HL-60 (cell line): ENCODE measurements around the gene COX20.

ENCODE experiments used
- GABPA ChIP-seq: IDR thresholded peaks from 2 replicates; pipeline ENCODE4 v1.6.1; 2012; ENCODE audit warnings: low read depth
- POLR2AphosphoS5 ChIP-seq: IDR thresholded peaks from 2 replicates; pipeline ENCODE4 v1.6.1; 2012; ENCODE audit warnings: low read depth
- SPI1 ChIP-seq: IDR thresholded peaks from 2 replicates; pipeline ENCODE4 v1.6.1; 2012; ENCODE audit warnings: low read depth, mild to moderate bottlenecking, borderline replicate concordance
- TF ChIP-seq, protein P1 (sequence below): IDR thresholded peaks from one replicate; pipeline ENCODE4 v1.5.1; 2011; ENCODE audit warnings: low read length, control low read depth, inconsistent platforms; ENCODE audit not compliant: insufficient read depth
- TF ChIP-seq, protein P2 (sequence below): IDR thresholded peaks from 2 replicates; pipeline ENCODE4 v1.6.1; 2012; ENCODE audit warnings: low read depth; ENCODE audit not compliant: insufficient replicate concordance

DNA sequence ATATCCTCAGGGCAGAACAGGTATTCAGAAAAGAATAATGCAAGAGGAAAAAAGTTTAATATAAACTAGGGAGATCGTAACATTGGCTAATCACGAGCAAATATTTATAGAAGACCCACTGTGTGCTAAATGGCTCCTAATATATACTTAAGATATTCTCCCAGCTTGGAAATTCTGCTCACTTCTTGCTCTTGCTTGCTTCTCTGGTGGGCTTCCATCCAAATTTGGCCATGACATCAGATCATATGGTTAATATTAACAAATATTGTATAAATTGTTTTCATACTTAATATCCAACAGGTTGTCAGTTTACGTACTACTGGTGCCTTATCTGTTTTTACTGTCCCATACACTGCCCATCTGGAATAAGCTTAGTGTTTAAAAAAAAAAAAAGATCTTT, 1.1 kb downstream of the COX20 start:
- TF ChIP-seq, protein P1, sequence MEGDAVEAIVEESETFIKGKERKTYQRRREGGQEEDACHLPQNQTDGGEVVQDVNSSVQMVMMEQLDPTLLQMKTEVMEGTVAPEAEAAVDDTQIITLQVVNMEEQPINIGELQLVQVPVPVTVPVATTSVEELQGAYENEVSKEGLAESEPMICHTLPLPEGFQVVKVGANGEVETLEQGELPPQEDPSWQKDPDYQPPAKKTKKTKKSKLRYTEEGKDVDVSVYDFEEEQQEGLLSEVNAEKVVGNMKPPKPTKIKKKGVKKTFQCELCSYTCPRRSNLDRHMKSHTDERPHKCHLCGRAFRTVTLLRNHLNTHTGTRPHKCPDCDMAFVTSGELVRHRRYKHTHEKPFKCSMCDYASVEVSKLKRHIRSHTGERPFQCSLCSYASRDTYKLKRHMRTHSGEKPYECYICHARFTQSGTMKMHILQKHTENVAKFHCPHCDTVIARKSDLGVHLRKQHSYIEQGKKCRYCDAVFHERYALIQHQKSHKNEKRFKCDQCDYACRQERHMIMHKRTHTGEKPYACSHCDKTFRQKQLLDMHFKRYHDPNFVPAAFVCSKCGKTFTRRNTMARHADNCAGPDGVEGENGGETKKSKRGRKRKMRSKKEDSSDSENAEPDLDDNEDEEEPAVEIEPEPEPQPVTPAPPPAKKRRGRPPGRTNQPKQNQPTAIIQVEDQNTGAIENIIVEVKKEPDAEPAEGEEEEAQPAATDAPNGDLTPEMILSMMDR = no peak
- TF ChIP-seq POLR2AphosphoS5 (no peak), GABPA (no peak), SPI1 (no peak)
- TF ChIP-seq, protein P2, sequence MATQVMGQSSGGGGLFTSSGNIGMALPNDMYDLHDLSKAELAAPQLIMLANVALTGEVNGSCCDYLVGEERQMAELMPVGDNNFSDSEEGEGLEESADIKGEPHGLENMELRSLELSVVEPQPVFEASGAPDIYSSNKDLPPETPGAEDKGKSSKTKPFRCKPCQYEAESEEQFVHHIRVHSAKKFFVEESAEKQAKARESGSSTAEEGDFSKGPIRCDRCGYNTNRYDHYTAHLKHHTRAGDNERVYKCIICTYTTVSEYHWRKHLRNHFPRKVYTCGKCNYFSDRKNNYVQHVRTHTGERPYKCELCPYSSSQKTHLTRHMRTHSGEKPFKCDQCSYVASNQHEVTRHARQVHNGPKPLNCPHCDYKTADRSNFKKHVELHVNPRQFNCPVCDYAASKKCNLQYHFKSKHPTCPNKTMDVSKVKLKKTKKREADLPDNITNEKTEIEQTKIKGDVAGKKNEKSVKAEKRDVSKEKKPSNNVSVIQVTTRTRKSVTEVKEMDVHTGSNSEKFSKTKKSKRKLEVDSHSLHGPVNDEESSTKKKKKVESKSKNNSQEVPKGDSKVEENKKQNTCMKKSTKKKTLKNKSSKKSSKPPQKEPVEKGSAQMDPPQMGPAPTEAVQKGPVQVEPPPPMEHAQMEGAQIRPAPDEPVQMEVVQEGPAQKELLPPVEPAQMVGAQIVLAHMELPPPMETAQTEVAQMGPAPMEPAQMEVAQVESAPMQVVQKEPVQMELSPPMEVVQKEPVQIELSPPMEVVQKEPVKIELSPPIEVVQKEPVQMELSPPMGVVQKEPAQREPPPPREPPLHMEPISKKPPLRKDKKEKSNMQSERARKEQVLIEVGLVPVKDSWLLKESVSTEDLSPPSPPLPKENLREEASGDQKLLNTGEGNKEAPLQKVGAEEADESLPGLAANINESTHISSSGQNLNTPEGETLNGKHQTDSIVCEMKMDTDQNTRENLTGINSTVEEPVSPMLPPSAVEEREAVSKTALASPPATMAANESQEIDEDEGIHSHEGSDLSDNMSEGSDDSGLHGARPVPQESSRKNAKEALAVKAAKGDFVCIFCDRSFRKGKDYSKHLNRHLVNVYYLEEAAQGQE = no peak
